Osteoblast (primary cell): ENCODE measurements around the gene CNDP1. TPM values are rescaled to one million over a fixed set of nuclear protein-coding genes. Genes with fewer than 3 reads are reported as not detected.

ENCODE experiments used
- DNase-seq: peaks from one replicate; pipeline ENCODE4 v3.0.0; 2011; ENCODE audit warnings: low spot score, mixed read lengths; ENCODE audit not compliant: insufficient read length; ENCODE audit errors: missing footprints
- H2AFZ ChIP-seq: 2 replicates; pipeline ENCODE4 v1.6.0; 2011; ENCODE audit warnings: mild to moderate bottlenecking, low read length
- H3K27ac ChIP-seq: 2 replicates; pipeline ENCODE4 v1.5.1; 2011; ENCODE audit warnings: mild to moderate bottlenecking, low read depth, low read length, moderate library complexity
- H3K27me3 ChIP-seq: 2 replicates; pipeline ENCODE4 v1.6.0; 2012; ENCODE audit warnings: mild to moderate bottlenecking, control low read depth, inconsistent platforms, low read length, moderate library complexity; ENCODE audit not compliant: insufficient read depth
- H3K36me3 ChIP-seq: 2 replicates; pipeline ENCODE4 v1.5.1; 2011; ENCODE audit warnings: mild to moderate bottlenecking, low read length, control low read depth, moderate library complexity; ENCODE audit not compliant: insufficient read depth
- H3K4me1 ChIP-seq: 2 replicates; pipeline ENCODE4 v1.5.1; 2011; ENCODE audit warnings: mild to moderate bottlenecking, low read length, control low read depth, moderate library complexity; ENCODE audit not compliant: insufficient read depth
- H3K4me2 ChIP-seq: 2 replicates; pipeline ENCODE4 v1.6.0; 2011; ENCODE audit warnings: mild to moderate bottlenecking, low read length; ENCODE audit not compliant: insufficient read depth
- H3K4me3 ChIP-seq: fragments of 200-600 bp; sonication (generic); 3 replicates; pipeline ENCODE4 v1.5.1; 2012; ENCODE audit warnings: mild to moderate bottlenecking, low read length, inconsistent platforms; ENCODE audit not compliant: insufficient read depth
- H3K79me2 ChIP-seq: 2 replicates; pipeline ENCODE4 v1.6.0; 2012; ENCODE audit warnings: mild to moderate bottlenecking, low read length, control low read depth, inconsistent platforms; ENCODE audit not compliant: insufficient read depth
- H3K9me3 ChIP-seq: 2 replicates; pipeline ENCODE4 v1.5.1; 2011; ENCODE audit warnings: low read depth, low read length, control low read depth
- H4K20me1 ChIP-seq: 2 replicates; pipeline ENCODE4 v1.6.0; 2012; ENCODE audit warnings: mild to moderate bottlenecking, low read length, control low read depth; ENCODE audit not compliant: insufficient read depth
- total RNA-seq: library from RNA; depleted of rRNA; stranded (reverse); fragments of >200 nt; gene quantifications from 2 replicates; pipeline ENCODE4 v1.2.3, GENCODE V29; 2012
- TF ChIP-seq, protein P1 (sequence below): IDR thresholded peaks from 2 replicates; pipeline ENCODE4 v1.5.1; 2011; ENCODE audit warnings: mild to moderate bottlenecking, low read depth, low read length, moderate library complexity; ENCODE audit errors: extremely low read depth

The CNDP1 gene
- total RNA-seq, 1 donor: not detected

DNA sequence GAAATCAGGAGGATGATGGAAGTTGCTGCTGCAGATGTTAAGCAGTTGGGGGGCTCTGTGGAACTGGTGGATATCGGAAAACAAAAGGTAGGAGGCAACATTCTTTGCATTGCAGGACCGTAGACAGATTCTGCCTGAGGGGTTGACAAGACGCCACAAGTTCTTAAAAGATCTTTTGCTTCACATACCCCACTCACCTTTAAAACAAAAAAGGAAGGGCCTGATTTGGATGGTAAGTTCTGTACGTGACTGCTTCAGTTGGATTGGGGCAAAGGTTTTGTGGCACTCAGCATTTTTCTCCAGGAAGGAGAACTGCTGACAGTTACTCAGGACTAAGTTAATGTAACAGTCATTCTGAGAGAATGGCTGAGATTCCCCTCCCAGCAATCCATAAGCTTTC, 32.9 kb upstream of the CNDP1 start:
- no peak for DNase-seq
- Histone ChIP-seq H3K36me3 (peaks cover 28% of the 10 kb centered on the region), H3K9me3 (no peaks in the 10 kb centered on the region), H2AFZ (no peak overlapping the region), H3K27me3 (no peaks in the 10 kb centered on the region), H3K79me2 (peaks cover 32% of the 10 kb centered on the region), H3K4me3 (no peak overlapping the region), H3K27ac (no peak overlapping the region), H3K4me2 (no peak overlapping the region), H3K4me1 (peaks cover 20% of the 10 kb centered on the region), H4K20me1 (peaks cover 3% of the 10 kb centered on the region)
- TF ChIP-seq, protein P1, sequence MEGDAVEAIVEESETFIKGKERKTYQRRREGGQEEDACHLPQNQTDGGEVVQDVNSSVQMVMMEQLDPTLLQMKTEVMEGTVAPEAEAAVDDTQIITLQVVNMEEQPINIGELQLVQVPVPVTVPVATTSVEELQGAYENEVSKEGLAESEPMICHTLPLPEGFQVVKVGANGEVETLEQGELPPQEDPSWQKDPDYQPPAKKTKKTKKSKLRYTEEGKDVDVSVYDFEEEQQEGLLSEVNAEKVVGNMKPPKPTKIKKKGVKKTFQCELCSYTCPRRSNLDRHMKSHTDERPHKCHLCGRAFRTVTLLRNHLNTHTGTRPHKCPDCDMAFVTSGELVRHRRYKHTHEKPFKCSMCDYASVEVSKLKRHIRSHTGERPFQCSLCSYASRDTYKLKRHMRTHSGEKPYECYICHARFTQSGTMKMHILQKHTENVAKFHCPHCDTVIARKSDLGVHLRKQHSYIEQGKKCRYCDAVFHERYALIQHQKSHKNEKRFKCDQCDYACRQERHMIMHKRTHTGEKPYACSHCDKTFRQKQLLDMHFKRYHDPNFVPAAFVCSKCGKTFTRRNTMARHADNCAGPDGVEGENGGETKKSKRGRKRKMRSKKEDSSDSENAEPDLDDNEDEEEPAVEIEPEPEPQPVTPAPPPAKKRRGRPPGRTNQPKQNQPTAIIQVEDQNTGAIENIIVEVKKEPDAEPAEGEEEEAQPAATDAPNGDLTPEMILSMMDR: no peak

DNA sequence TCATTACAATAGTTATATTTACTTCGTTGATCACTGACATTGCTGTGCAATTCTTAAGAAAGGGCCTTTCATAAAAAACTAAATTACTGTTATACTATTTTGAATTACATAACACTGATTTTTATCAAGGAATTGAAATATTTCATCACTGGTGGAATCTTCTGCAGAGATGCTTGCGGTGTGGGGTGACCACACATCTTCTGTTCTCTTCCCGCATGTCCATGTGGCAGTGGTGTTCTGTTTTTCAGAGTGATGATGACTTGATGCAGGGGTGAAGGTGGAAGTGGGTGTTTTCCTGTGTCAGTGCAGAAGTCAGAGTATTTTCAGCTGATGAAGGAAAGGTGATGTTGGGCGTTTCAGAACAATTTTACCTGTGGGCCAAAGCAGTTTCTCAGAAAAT, 31.2 kb upstream of the CNDP1 start:
- no peaks in the 10 kb centered on the region for H3K27me3 ChIP-seq
- H2AFZ ChIP-seq: no peak overlapping the region
- TF ChIP-seq, protein P1: no peak
- H4K20me1 ChIP-seq: peaks cover 3% of the 10 kb centered on the region
- DNase-seq: no peak
- no peaks in the 10 kb centered on the region for H3K9me3 ChIP-seq
- peaks cover 33% of the 10 kb centered on the region for H3K36me3 ChIP-seq
- no peak overlapping the region for H3K4me3 ChIP-seq
- no peak overlapping the region for H3K4me2 ChIP-seq
- no peak overlapping the region for H3K27ac ChIP-seq
- H3K4me1 ChIP-seq: peaks cover 9% of the 10 kb centered on the region
- peaks cover 17% of the 10 kb centered on the region for H3K79me2 ChIP-seq

DNA sequence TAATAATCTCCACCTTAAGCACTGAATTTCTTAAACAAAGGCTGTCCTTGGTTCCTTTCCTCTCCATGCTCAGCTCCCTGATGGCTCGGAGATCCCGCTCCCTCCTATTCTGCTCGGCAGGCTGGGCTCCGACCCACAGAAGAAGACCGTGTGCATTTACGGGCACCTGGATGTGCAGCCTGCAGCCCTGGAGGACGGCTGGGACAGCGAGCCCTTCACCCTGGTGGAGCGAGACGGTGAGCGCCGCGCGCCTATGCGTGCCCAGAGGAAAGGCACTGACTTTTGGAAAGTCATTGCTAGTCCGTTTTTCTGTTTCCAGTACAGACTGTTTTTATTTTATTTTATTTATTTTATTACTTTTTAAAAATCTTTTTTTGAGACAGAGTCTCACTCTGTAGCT, 28.5 kb upstream of the CNDP1 start:
- Histone ChIP-seq H3K4me1 (no peaks in the 10 kb centered on the region), H3K27me3 (no peaks in the 10 kb centered on the region), H3K36me3 (peaks cover 50% of the 10 kb centered on the region), H4K20me1 (peaks cover 3% of the 10 kb centered on the region), H3K4me2 (no peak overlapping the region), H3K27ac (no peak overlapping the region), H3K4me3 (no peak overlapping the region), H2AFZ (no peak overlapping the region), H3K9me3 (no peaks in the 10 kb centered on the region), H3K79me2 (no peaks in the 10 kb centered on the region)
- DNase-seq: no peak
- TF ChIP-seq, protein P1: no peak

DNA sequence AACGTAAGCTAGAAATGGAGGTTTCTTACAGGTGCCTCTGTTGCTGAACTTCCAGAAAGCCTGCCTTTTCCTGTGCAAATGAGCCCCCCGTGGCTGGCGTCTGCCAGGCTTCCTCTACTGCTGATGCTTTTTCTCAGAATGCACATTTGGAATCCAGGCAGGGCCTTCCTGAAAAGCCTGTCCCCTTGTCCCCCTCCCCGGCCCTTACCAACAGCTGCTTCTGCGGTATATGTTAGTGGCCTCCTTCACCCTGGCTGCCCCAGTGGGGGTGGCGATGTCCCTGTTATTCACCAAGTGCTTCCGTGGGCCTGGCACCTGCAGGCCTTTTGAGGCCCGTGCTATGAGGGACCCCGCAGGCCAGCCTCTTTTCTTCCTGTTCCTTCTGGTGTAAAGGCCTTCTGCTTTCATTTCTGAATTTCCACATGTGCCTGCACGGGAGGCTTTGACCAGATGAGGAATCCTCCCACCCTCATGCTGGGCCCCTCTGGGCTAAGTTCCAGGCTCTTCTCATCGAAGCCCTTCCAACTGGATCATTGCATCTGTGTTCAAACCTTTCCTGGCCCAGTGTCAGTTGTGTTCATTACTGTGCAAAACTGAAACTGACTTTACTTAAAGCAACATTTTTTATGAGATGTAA, 27.7 kb upstream of the CNDP1 start:
- no peak for DNase-seq
- peaks cover 47% of the 10 kb centered on the region for H3K36me3 ChIP-seq
- peaks cover 3% of the 10 kb centered on the region for H4K20me1 ChIP-seq
- TF ChIP-seq, protein P1: no peak
- no peak overlapping the region for H3K4me3 ChIP-seq
- no peak overlapping the region for H3K4me2 ChIP-seq
- H2AFZ ChIP-seq: no peak overlapping the region
- H3K27ac ChIP-seq: no peak overlapping the region
- no peaks in the 10 kb centered on the region for H3K79me2 ChIP-seq
- H3K9me3 ChIP-seq: no peaks in the 10 kb centered on the region
- H3K27me3 ChIP-seq: no peaks in the 10 kb centered on the region
- no peaks in the 10 kb centered on the region for H3K4me1 ChIP-seq
